HG03378 (cell line): ENCODE results near the gene EGF.
"Not testable (repeated sequence)": the region's sequence is repeated elsewhere in the genome, so short reads cannot be mapped to it uniquely, and the experiment has no call there.

Experiments
- ATAC-seq: cut with Tn5 transposase; IDR thresholded peaks from one replicate; pipeline ENCODE4 v1.9.1; 2021; ENCODE audit warnings: mild to moderate bottlenecking, moderate library complexity; ENCODE audit not compliant: unreplicated experiment

Gene EGF

DNA sequence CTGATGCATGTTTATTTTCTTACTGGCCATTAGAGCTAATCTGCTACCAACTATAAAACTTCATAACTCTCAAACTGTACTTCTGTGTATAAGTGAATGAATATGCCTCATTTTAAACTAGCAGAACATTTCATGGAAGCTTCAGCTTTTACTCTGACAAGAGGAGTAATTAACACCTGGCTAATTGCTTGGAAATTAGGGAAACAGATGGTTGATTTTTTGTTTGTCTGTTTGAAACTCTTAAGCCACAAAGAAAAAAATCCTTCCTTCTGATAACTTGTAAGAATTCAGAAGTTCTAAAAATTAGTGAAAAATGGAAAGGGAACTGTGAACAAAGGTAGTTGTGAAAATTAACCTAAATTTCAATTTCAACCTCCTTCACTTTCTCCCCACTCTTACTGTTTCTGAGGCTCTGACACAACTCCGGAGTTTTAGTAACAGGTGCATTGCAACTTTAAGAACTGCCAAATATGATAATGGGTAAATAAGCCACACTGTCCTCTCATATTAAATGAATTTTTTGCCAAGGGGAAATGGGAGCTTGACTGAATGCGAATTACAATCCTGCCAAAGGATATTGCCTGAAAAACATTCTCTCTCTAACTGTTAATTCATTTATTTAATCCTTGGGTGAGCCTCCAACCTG, 1.0 kb downstream of the EGF start:
- ATAC-seq, result no peak

DNA sequence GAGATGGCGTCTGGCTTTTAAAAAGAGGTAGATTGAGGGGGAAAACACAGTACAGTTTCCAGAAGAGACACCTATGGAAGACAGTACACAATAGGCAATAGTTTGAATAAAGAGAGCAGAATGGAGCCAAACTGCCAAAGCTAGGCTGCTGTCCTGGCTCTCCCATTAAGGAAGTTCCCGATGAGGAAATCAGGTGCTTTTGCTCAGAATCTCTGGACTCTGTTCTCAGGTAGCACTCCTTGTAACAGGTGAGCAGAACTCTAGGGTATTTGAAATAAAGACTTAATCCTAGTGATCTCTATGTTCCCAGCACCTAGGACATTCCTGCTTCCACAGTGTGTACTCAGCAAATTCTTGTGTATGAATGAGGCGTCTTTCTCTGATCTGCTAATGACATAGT, 1.6 kb downstream of the EGF start:
- ATAC-seq, result no peak

- ATAC-seq, result no peak
Measured at GRCh38 chr4:109915385-109916026, 2.8 kb downstream of the EGF start.

GRCh38 chr4:109916027-109916409, 3.3 kb downstream of the EGF start:
- ATAC-seq, result no peak

- ATAC-seq, result no peak
Measured at GRCh38 chr4:109921384-109921808, 8.7 kb downstream of the EGF start.

GRCh38 chr4:109925396-109925795, 12.7 kb downstream of the EGF start:
- ATAC-seq, result no peak

GRCh38 chr4:109928327-109929045, 15.8 kb downstream of the EGF start:
- no peak for ATAC-seq

GRCh38 chr4:109930464-109930863, 17.8 kb downstream of the EGF start:
- no peak for ATAC-seq

DNA sequence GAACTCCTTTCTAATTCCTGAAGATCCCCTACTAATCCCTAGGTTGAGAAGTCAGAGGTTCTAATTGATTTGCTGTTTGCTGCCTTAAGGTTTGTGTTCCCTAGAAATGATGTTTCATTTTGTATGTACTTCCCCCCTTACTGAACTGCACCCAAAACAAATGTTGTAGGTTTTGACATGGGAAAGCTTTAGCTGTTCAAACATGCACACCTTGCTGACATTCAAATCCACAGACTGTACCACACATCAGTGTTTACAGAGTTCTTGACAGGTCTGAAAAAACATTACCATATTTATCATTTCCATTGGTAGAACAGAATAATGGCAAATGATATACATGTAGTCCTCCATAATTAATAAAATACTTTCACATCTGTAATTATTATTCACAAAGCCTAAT, 18.2 kb downstream of the EGF start:
- ATAC-seq, result no peak

DNA sequence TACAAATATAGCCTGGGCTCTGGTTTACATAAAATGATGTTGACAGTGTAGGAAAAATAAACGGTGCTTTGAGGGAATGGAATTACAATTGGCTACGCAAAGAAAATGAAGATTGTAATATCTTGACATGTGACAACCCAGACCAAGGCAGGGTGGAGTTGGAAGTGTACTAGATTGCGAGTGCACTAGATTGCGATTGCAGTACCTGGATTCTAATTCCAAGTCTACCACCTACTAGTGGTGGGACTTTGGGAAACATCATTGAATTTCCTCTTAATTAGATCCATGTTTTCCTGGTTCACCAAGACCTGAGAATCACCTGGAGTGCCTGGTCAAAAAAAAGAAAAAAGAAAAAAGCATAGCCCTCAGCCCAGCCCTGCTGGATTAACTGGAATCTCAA, 18.6 kb downstream of the EGF start:
- ATAC-seq, result no peak

- ATAC-seq, result not testable (repeated sequence)
Measured at GRCh38 chr4:109937352-109937751, 24.7 kb downstream of the EGF start.

GRCh38 chr4:109939190-109939589, 26.5 kb downstream of the EGF start:
- no peak for ATAC-seq

GRCh38 chr4:109942292-109942926, 29.7 kb downstream of the EGF start:
- no peak for ATAC-seq

- ATAC-seq, result no peak
Measured at GRCh38 chr4:109943745-109944144, 31.1 kb downstream of the EGF start.

DNA sequence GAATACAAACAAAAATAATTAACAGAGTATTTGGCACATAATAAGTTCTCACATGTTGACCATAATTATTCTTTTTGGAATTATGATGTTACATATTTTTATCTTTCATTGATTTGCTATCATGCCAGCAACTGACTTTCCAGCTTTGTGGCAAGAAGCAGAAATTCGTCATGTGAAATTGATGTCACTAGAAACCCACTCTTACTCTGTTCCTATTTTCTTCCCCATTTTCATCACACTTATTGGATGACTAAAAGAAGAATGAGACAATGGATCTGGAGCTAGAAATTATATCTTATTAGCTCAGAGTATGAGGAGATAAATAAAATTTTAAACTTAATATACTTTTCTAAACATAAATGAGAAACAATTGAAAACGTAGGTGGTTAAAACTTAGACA, 31.9 kb downstream of the EGF start:
- no peak for ATAC-seq

DNA sequence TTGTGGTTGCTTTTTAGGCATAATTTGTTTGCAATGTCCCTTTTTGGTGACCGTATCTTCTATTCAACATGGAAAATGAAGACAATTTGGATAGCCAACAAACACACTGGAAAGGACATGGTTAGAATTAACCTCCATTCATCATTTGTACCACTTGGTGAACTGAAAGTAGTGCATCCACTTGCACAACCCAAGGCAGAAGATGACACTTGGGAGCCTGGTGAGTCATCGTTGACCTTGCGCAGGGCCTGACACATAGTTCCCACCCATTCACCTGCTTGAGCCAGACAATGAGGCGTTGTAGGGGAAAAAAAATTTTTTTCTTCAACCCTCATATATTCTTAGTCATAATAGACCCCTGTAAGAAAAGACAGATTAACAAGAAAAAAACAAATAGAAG, 32.4 kb downstream of the EGF start:
- no peak for ATAC-seq

GRCh38 chr4:109946120-109946519, 33.4 kb downstream of the EGF start:
- ATAC-seq, result no peak

GRCh38 chr4:109947457-109947856, 34.8 kb downstream of the EGF start:
- peak; percentile 69 for ATAC-seq

DNA sequence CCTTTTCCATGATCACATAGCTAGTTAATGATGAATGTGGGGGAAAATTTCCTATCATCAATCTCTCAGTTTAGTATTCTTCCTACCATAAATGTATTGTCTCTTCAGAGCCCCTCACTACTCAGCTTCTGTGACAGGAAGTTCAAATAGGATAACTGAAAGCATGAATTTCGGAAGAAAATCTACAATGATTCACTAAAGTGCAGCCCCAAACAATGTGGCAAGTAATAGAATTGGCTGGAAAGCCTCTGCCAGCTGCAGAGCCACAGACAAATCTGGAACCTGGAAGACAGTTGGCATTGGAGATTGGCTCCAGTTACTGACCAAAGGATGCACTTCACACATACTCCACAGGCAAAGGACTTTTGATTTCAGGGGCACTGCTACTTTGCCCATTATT, 35.2 kb downstream of the EGF start:
- no peak for ATAC-seq

DNA sequence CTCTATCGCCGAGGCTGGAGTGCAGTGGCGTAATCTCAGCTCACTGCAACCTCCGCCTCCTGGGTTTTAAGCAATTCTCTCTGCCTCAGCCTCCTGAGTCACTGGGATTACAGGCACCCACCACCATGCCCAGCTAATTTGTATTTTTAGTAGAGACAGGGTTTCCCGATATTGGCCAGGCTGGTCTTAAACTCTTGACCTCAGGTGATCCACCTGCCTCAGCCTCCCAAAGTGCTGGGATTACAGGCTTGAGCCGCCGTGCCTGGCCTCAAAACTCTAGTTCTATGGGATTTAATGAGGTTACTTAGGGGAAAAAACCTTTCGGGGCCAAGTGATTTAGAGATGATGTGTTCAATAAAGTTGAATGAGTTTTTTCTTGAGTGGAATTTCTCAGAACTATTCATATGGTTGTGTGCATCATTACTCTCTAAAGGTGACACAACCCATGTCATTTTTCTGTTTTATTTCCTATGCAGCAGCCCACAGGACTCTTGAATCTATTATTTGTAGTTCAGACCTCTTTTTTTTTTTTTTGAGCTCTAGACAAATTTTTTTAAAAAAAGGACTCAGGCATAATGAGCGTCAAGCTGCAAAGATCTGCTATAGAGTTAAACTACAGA, 36.5 kb downstream of the EGF start:
- not testable (repeated sequence) for ATAC-seq

DNA sequence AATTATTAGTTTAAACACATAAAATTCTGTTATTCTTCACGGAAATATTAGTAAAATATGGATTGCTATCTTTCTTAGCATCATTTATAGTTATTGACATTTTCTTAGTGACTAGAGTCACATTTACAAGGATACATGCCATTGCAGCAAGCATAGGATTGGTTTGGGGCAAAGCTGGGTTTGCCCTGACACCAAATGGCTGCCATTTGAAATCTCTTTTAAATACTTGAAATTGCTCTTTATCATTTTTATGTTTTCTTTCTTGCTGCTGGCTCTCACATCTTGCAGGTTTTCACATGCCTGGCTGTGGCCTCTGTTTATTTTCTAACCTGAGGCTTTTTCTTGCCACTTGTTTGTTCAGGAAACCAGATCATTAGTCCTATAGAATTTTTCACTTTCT, 39.9 kb downstream of the EGF start:
- no peak for ATAC-seq
